ENCODE results near the gene SIK1. TPM values are rescaled to one million over a fixed set of nuclear protein-coding genes. Genes with fewer than 3 reads are reported as not detected.
"Not testable (repeated sequence)": the region's sequence is repeated elsewhere in the genome, so short reads cannot be mapped to it uniquely, and the experiment has no call there.

Gene SIK1
- polyA plus RNA-seq, 3 donors: 0.64 to 66.4 (median 1.8) TPM

GRCh38 chr21:43428964-43429363 lies 2.0 kb upstream of the SIK1 start:
- H3K79me2 ChIP-seq (ENCODE audit: insufficient read depth, low read length); H3K4me1 ChIP-seq (ENCODE audit: control insufficient read depth in 1 of 2, insufficient read depth in 2 of 2, low read length in 2 of 2); H2AFZ ChIP-seq (ENCODE audit: insufficient read depth, low read depth, low read length, poor library complexity, severe bottlenecking); H3K9ac ChIP-seq (ENCODE audit: insufficient read depth, low read length, poor library complexity, severe bottlenecking); H3K36me3 Mint-ChIP-seq; DNase-seq; H4K20me1 ChIP-seq (ENCODE audit: insufficient read depth, low read length); H3K9me3 Mint-ChIP-seq; intact Hi-C loops (cut with micrococcal nuclease); H3K27ac Mint-ChIP-seq; H3K4me3 ChIP-seq (replicated peaks in 1 of 3; ENCODE audit: low read depth in 2 of 3, low read length in 3 of 3); H3K36me3 ChIP-seq (replicated peaks in 1 of 2; ENCODE audit: control insufficient read depth in 1 of 2, insufficient read depth in 2 of 2, low read length in 2 of 2); H3K27me3 ChIP-seq (ENCODE audit: control insufficient read depth in 2 of 2, insufficient read depth in 2 of 2, low read length in 2 of 2); H3K27ac ChIP-seq (ENCODE audit: low read depth in 1 of 2, low read length in 2 of 2); H3K4me2 ChIP-seq (replicated peaks; ENCODE audit: extremely low read depth, low read length, poor library complexity, severe bottlenecking); H3K4me3 Mint-ChIP-seq; H3K9me3 ChIP-seq (replicated peaks in 1 of 2; ENCODE audit: control insufficient read depth in 1 of 2, insufficient read depth in 1 of 2, low read length in 2 of 2); H3K27me3 Mint-ChIP-seq (ENCODE audit: low read depth in 3 of 3); H3K4me1 Mint-ChIP-seq: not testable (repeated sequence)
- no CpG with 5 or more reads among the region's 6 CpGs for WGBS (ENCODE audit: insufficient coverage)

- not testable (repeated sequence) for H3K36me3 ChIP-seq (replicated peaks in 1 of 2; ENCODE audit: control insufficient read depth in 1 of 2, insufficient read depth in 2 of 2, low read length in 2 of 2); H3K4me3 Mint-ChIP-seq
Observed at GRCh38 chr21:43427242-43427559, 270 bp upstream of the SIK1 start.

DNA sequence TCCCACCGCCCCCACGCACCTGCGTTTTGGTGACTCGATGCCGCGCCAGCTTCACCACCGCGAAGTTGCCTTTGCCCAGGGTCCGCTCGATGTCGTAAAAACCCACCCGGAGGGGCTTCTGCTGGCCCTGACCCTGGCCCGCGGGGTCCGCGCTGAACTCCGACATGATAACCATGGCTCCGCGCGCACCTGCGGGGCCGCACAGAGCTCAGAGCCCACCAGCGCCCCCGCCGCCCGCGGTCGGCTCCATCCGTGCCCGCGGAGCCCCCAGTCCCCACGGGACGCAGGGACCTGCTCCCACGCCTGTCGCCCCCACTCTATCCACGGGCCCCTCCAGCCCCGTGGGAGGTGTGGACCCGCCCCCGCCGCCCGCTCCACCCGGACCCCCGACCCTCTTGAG lies 927 bp downstream of the SIK1 start:
- H3K79me2 ChIP-seq (ENCODE audit: insufficient read depth, low read length); H3K4me2 ChIP-seq (replicated peaks; ENCODE audit: extremely low read depth, low read length, poor library complexity, severe bottlenecking); H3K36me3 Mint-ChIP-seq; H3K4me1 ChIP-seq (ENCODE audit: control insufficient read depth in 1 of 2, insufficient read depth in 2 of 2, low read length in 2 of 2); intact Hi-C loops (cut with micrococcal nuclease); H3K9me3 Mint-ChIP-seq; H3K9ac ChIP-seq (ENCODE audit: insufficient read depth, low read length, poor library complexity, severe bottlenecking); H3K4me3 Mint-ChIP-seq; H3K4me3 ChIP-seq (replicated peaks in 1 of 3; ENCODE audit: low read depth in 2 of 3, low read length in 3 of 3); H3K27me3 ChIP-seq (ENCODE audit: control insufficient read depth in 2 of 2, insufficient read depth in 2 of 2, low read length in 2 of 2); DNase-seq; H3K36me3 ChIP-seq (replicated peaks in 1 of 2; ENCODE audit: control insufficient read depth in 1 of 2, insufficient read depth in 2 of 2, low read length in 2 of 2); H3K4me1 Mint-ChIP-seq; H3K9me3 ChIP-seq (replicated peaks in 1 of 2; ENCODE audit: control insufficient read depth in 1 of 2, insufficient read depth in 1 of 2, low read length in 2 of 2); H4K20me1 ChIP-seq (ENCODE audit: insufficient read depth, low read length); H2AFZ ChIP-seq (ENCODE audit: insufficient read depth, low read depth, low read length, poor library complexity, severe bottlenecking); H3K27me3 Mint-ChIP-seq (ENCODE audit: low read depth in 3 of 3); H3K27ac Mint-ChIP-seq; H3K27ac ChIP-seq (ENCODE audit: low read depth in 1 of 2, low read length in 2 of 2): not testable (repeated sequence)
- no CpG with 5 or more reads among the region's 43 CpGs for WGBS (ENCODE audit: insufficient coverage)

More at GRCh38 chr21:43427242-43427559, 270 bp upstream of the SIK1 start:
- H3K9ac ChIP-seq (ENCODE audit: insufficient read depth, low read length, poor library complexity, severe bottlenecking); H3K27me3 Mint-ChIP-seq (ENCODE audit: low read depth in 3 of 3); H3K4me2 ChIP-seq (replicated peaks; ENCODE audit: extremely low read depth, low read length, poor library complexity, severe bottlenecking); H3K27ac ChIP-seq (ENCODE audit: low read depth in 1 of 2, low read length in 2 of 2); H3K27me3 ChIP-seq (ENCODE audit: control insufficient read depth in 2 of 2, insufficient read depth in 2 of 2, low read length in 2 of 2); DNase-seq; H3K4me1 ChIP-seq (ENCODE audit: control insufficient read depth in 1 of 2, insufficient read depth in 2 of 2, low read length in 2 of 2); H3K36me3 Mint-ChIP-seq; intact Hi-C loops (cut with micrococcal nuclease); H3K9me3 ChIP-seq (replicated peaks in 1 of 2; ENCODE audit: control insufficient read depth in 1 of 2, insufficient read depth in 1 of 2, low read length in 2 of 2); H3K79me2 ChIP-seq (ENCODE audit: insufficient read depth, low read length); H3K4me3 ChIP-seq (replicated peaks in 1 of 3; ENCODE audit: low read depth in 2 of 3, low read length in 3 of 3); H2AFZ ChIP-seq (ENCODE audit: insufficient read depth, low read depth, low read length, poor library complexity, severe bottlenecking); H4K20me1 ChIP-seq (ENCODE audit: insufficient read depth, low read length); H3K4me1 Mint-ChIP-seq; H3K27ac Mint-ChIP-seq; H3K9me3 Mint-ChIP-seq: not testable (repeated sequence)
- no CpG with 5 or more reads among the region's 53 CpGs for WGBS (ENCODE audit: insufficient coverage)

GRCh38 chr21:43419475-43419874 lies 7.5 kb downstream of the SIK1 start:
- H3K4me2 ChIP-seq (replicated peaks; ENCODE audit: extremely low read depth, low read length, poor library complexity, severe bottlenecking); intact Hi-C loops (cut with micrococcal nuclease); H2AFZ ChIP-seq (ENCODE audit: insufficient read depth, low read depth, low read length, poor library complexity, severe bottlenecking); H3K4me3 Mint-ChIP-seq; H3K4me1 Mint-ChIP-seq; H3K36me3 Mint-ChIP-seq; H3K27me3 Mint-ChIP-seq (ENCODE audit: low read depth in 3 of 3); H3K79me2 ChIP-seq (ENCODE audit: insufficient read depth, low read length); DNase-seq; H3K9me3 Mint-ChIP-seq; H3K4me1 ChIP-seq (ENCODE audit: control insufficient read depth in 1 of 2, insufficient read depth in 2 of 2, low read length in 2 of 2); H3K9ac ChIP-seq (ENCODE audit: insufficient read depth, low read length, poor library complexity, severe bottlenecking); H3K36me3 ChIP-seq (replicated peaks in 1 of 2; ENCODE audit: control insufficient read depth in 1 of 2, insufficient read depth in 2 of 2, low read length in 2 of 2); H3K27ac Mint-ChIP-seq; H3K27ac ChIP-seq (ENCODE audit: low read depth in 1 of 2, low read length in 2 of 2); H4K20me1 ChIP-seq (ENCODE audit: insufficient read depth, low read length); H3K9me3 ChIP-seq (replicated peaks in 1 of 2; ENCODE audit: control insufficient read depth in 1 of 2, insufficient read depth in 1 of 2, low read length in 2 of 2); H3K4me3 ChIP-seq (replicated peaks in 1 of 3; ENCODE audit: low read depth in 2 of 3, low read length in 3 of 3); H3K27me3 ChIP-seq (ENCODE audit: control insufficient read depth in 2 of 2, insufficient read depth in 2 of 2, low read length in 2 of 2): not testable (repeated sequence)
- no CpG with 5 or more reads among the region's 15 CpGs for WGBS (ENCODE audit: insufficient coverage)

- WGBS (ENCODE audit: insufficient coverage): no CpG with 5 or more reads among the region's 5 CpGs
- not testable (repeated sequence) for H3K4me3 ChIP-seq (replicated peaks in 1 of 3; ENCODE audit: low read depth in 2 of 3, low read length in 3 of 3); H3K4me3 Mint-ChIP-seq
Observed at GRCh38 chr21:43414576-43414975, 12.4 kb downstream of the SIK1 start.

More at GRCh38 chr21:43414576-43414975, 12.4 kb downstream of the SIK1 start:
- H3K36me3 Mint-ChIP-seq; H2AFZ ChIP-seq (ENCODE audit: insufficient read depth, low read depth, low read length, poor library complexity, severe bottlenecking); H3K9me3 ChIP-seq (replicated peaks in 1 of 2; ENCODE audit: control insufficient read depth in 1 of 2, insufficient read depth in 1 of 2, low read length in 2 of 2); H3K27ac ChIP-seq (ENCODE audit: low read depth in 1 of 2, low read length in 2 of 2); H3K9me3 Mint-ChIP-seq; H3K36me3 ChIP-seq (replicated peaks in 1 of 2; ENCODE audit: control insufficient read depth in 1 of 2, insufficient read depth in 2 of 2, low read length in 2 of 2); H3K79me2 ChIP-seq (ENCODE audit: insufficient read depth, low read length); H3K4me2 ChIP-seq (replicated peaks; ENCODE audit: extremely low read depth, low read length, poor library complexity, severe bottlenecking); H3K4me1 Mint-ChIP-seq; H3K27me3 ChIP-seq (ENCODE audit: control insufficient read depth in 2 of 2, insufficient read depth in 2 of 2, low read length in 2 of 2); H4K20me1 ChIP-seq (ENCODE audit: insufficient read depth, low read length); H3K4me1 ChIP-seq (ENCODE audit: control insufficient read depth in 1 of 2, insufficient read depth in 2 of 2, low read length in 2 of 2); intact Hi-C loops (cut with micrococcal nuclease); H3K9ac ChIP-seq (ENCODE audit: insufficient read depth, low read length, poor library complexity, severe bottlenecking); DNase-seq; H3K27me3 Mint-ChIP-seq (ENCODE audit: low read depth in 3 of 3); H3K27ac Mint-ChIP-seq: not testable (repeated sequence)
